HCT116 (cell line): ENCODE data around the gene LTB4R2. TPM values are rescaled to one million over a fixed set of nuclear protein-coding genes. Genes with fewer than 3 reads are reported as not detected.
"Not testable (repeated sequence)": the region's sequence is repeated elsewhere in the genome, so short reads cannot be mapped to it uniquely, and the experiment has no call there.

ENCODE experiments used
- ATAC-seq: fragments of 200-7000 bp; cut with Tn5 transposase; 2 replicates; pipeline ENCODE4 v1.9.1; 2020; ENCODE audit warnings: mild to moderate bottlenecking, moderate library complexity
- BruUV-seq: library from RNA; stranded (reverse); fragments of 400-500 nt; replicated peaks from 2 replicates; lab custom pipeline; 2021; lab: Mats Ljungman, UMichigan
- CTCF ChIA-PET: fragments of 300-600 bp; sonication (Branson Sonifier 250); formaldehyde crosslinking; loops from one replicate; lab custom pipeline; 2021; ENCODE audit warnings: antibody characterized with exemption; lab: Charles Lee
- POLR2A ChIA-PET: fragments of 300-600, 350-600 bp; sonication (Branson Sonifier 250); formaldehyde crosslinking; loops from one replicate; lab custom pipeline; 2021; ENCODE audit warnings: antibody characterized with exemption; lab: Charles Lee
- RAD21 ChIA-PET, 2 experiments: fragments of 300-600 bp; sonication (Branson Sonifier 250); formaldehyde crosslinking; loops; one replicate each; lab custom pipeline; 2023; ENCODE audit warnings: low total read pairs in 2 of 2; ENCODE audit not compliant: uncharacterized antibody in 2 of 2, unreplicated experiment in 2 of 2, low non-redundant PET in 1 of 2; lab: Charles Lee
- DNase-seq: peaks from one replicate; pipeline ENCODE4 v3.0.0-alpha.2; 2010; ENCODE audit warnings: low read depth, low spot score
- H2AFZ ChIP-seq: fragments of 200-600 bp; shearing (Covaris generic), sonication (generic); 2 replicates; pipeline ENCODE4 v1.6.1; 2017; ENCODE audit warnings: low read depth, mixed run types, mixed read lengths, antibody characterized with exemption, low read length; ENCODE audit not compliant: poor library complexity, severe bottlenecking
- H3K27ac ChIP-seq: 2 replicates; pipeline ENCODE4 v1.5.1; 2012; ENCODE audit warnings: low read depth, low read length
- H3K27me3 ChIP-seq: fragments of 200-600 bp; sonication (generic); 2 replicates; pipeline ENCODE4 v1.6.1; 2016; ENCODE audit warnings: mixed run types, low read length, mixed read lengths; ENCODE audit not compliant: insufficient read depth
- H3K36me3 ChIP-seq, 2 experiments: fragments of 200-500 bp in 1 of 2; fragments of 200-600 bp in 1 of 2; sonication (Bioruptor generic) in 1 of 2; sonication (generic) in 1 of 2; 2 replicates each; pipeline versions ENCODE4 v1.5.1 to v1.6.1; 2014 to 2016; ENCODE audit warnings: low read length in 2 of 2, inconsistent platforms in 1 of 2, mixed read lengths in 1 of 2, mixed run types in 1 of 2; ENCODE audit not compliant: insufficient read depth in 2 of 2, control insufficient read depth in 1 of 2
- H3K4me1 ChIP-seq, 2 experiments: fragments of 200-600 bp in 1 of 2; sonication (generic) in 1 of 2; 2 replicates each; pipeline versions ENCODE4 v1.5.1 to v1.6.1; 2012 to 2017; ENCODE audit warnings: low read length in 2 of 2, inconsistent platforms in 1 of 2, mild to moderate bottlenecking in 1 of 2, mixed read lengths in 1 of 2, mixed run types in 1 of 2, moderate library complexity in 1 of 2; ENCODE audit not compliant: insufficient read depth in 2 of 2, control insufficient read depth in 1 of 2
- H3K4me2 ChIP-seq: fragments of 200-600 bp; sonication (generic); 2 replicates; pipeline ENCODE4 v1.6.1; 2017; ENCODE audit warnings: mixed run types, low read length, mixed read lengths
- H3K4me3 ChIP-seq, 2 experiments: fragments of 200-600 bp in 1 of 2; sonication (generic) in 1 of 2; replicated peaks in 1 of 2; 2 replicates each; pipeline ENCODE4 v1.5.1; 2011 to 2016; ENCODE audit warnings: low read length in 2 of 2, control low read depth in 1 of 2, low read depth in 1 of 2, mild to moderate bottlenecking in 1 of 2, mixed read lengths in 1 of 2, mixed run types in 1 of 2
- H3K79me2 ChIP-seq: fragments of 200-600 bp; sonication (generic); 2 replicates; pipeline ENCODE4 v1.6.1; 2017; ENCODE audit warnings: mild to moderate bottlenecking, mixed run types, low read length, moderate library complexity, mixed read lengths; ENCODE audit not compliant: insufficient read depth
- H3K9ac ChIP-seq: fragments of 200-600 bp; sonication (generic); 2 replicates; pipeline ENCODE4 v1.6.1; 2016; ENCODE audit warnings: low read length, mixed read lengths
- H3K9me2 ChIP-seq: fragments of 200-600 bp; sonication (generic), shearing (Covaris generic); 2 replicates; pipeline ENCODE4 v1.6.1; 2017; ENCODE audit warnings: mixed run types, mild to moderate bottlenecking, moderate library complexity; ENCODE audit not compliant: insufficient read depth
- H3K9me3 ChIP-seq, 2 experiments: fragments of 200-500 bp in 1 of 2; fragments of 200-600 bp in 1 of 2; sonication (Bioruptor generic) in 1 of 2; sonication (generic) in 1 of 2; 2 replicates each; pipeline ENCODE4 v1.6.1; 2014 to 2017; ENCODE audit warnings: low read length in 2 of 2, mixed read lengths in 2 of 2, inconsistent platforms in 1 of 2, low read depth in 1 of 2, mild to moderate bottlenecking in 1 of 2, mixed run types in 1 of 2, moderate library complexity in 1 of 2; ENCODE audit not compliant: control insufficient read depth in 1 of 2, insufficient read depth in 1 of 2
- H4K20me1 ChIP-seq: fragments of 200-600 bp; sonication (generic), shearing (Covaris generic); 2 replicates; pipeline ENCODE4 v1.6.1; 2017; ENCODE audit warnings: mixed run types, mild to moderate bottlenecking, moderate library complexity; ENCODE audit not compliant: insufficient read depth
- CTCF ChIP-seq, 3 experiments: fragments of 200-600 bp in 1 of 3; sonication (generic) in 1 of 3; IDR thresholded peaks in 2 of 3; conservative IDR thresholded peaks in 1 of 3; 2 replicates each; pipeline ENCODE4 v1.5.1; 2012 to 2017; ENCODE audit warnings: low read depth in 2 of 3, low read length in 2 of 3, antibody characterized with exemption in 1 of 3, borderline replicate concordance in 1 of 3, control low read depth in 1 of 3, mild to moderate bottlenecking in 1 of 3, mixed read lengths in 1 of 3, mixed run types in 1 of 3, moderate library complexity in 1 of 3; ENCODE audit not compliant: insufficient read depth in 1 of 3
- EGR1 ChIP-seq: IDR thresholded peaks from 2 replicates; pipeline ENCODE4 v1.6.1; 2012; ENCODE audit warnings: low read depth
- RAD21 ChIP-seq: IDR thresholded peaks from 2 replicates; pipeline ENCODE4 v1.6.1; 2012; ENCODE audit warnings: low read depth, mild to moderate bottlenecking
- intact Hi-C: fragments of 100-400 bp; cut with micrococcal nuclease; formaldehyde crosslinking; loops from 2 replicates; pipeline ENCODE4 v1.10.0; 2022
- total RNA-seq: library from RNA; stranded (reverse); gene quantifications from one replicate; pipeline ENCODE4 v1.2.1, GENCODE V29; 2021; ENCODE audit not compliant: unreplicated experiment

The LTB4R2 gene
- total RNA-seq, 1 experiment from 2014 or later: 15.4 TPM

- ChIA-PET RAD21 (interaction anchor here (0.6 to 1.2 kb wide), 2 partner anchors 104 to 270 kb away, joined by 3 read pairs; no protein-coding TSS in a partner anchor), CTCF (interaction anchor here (0.7 to 4.3 kb wide), 4 partner anchors 20 to 114 kb away, joined by 4 to 28 read pairs (median 11); no protein-coding TSS in a partner anchor)
- H3K9ac ChIP-seq, H3K27me3 ChIP-seq, intact Hi-C loops, H2AFZ ChIP-seq, DNase-seq, H3K36me3 ChIP-seq, H3K4me2 ChIP-seq, H3K9me2 ChIP-seq, H3K4me3 ChIP-seq, ATAC-seq, BruUV-seq, POLR2A ChIA-PET, H3K9me3 ChIP-seq, H3K4me1 ChIP-seq, H3K79me2 ChIP-seq, H3K27ac ChIP-seq, H4K20me1 ChIP-seq: not testable (repeated sequence)
- TF ChIP-seq CTCF (IDR thresholded peaks at IDR 0.05 in 2 of 3, conservative IDR thresholded peaks at IDR 0.05 in 1 of 3; ENCODE audit: borderline replicate concordance in 1 of 3, insufficient read depth in 1 of 3, low read depth in 2 of 3, low read length in 2 of 3) (peak; percentile 37 to 39 (median 38); a peak in 5 of 6 replicates), RAD21 (peak; percentile 57)
Observed at GRCh38 chr14:24327914-24328313, 18.0 kb downstream of the LTB4R2 start.

GRCh38 chr14:24329073-24329663 lies 19.2 kb downstream of the LTB4R2 start:
- TF ChIP-seq EGR1: no peak
- TF ChIP-seq, all 23 proteins: peak for 0
- intact Hi-C loops: no loop called here
- no peaks in the 10 kb centered on the region for H3K9me2 ChIP-seq
- H3K9ac ChIP-seq: no peak overlapping the region
- no TSS peak for BruUV-seq
- ATAC-seq (no peak), DNase-seq (no peak)
- ChIA-PET RAD21 (interaction anchor here in 1 of 2 experiments (0.8 kb wide), 1 partner anchor 103 kb away, joined by 3 read pairs; no protein-coding TSS in a partner anchor), CTCF (interaction anchor here (1.4 to 2.9 kb wide), 2 partner anchors 102 to 107 kb away, joined by 9 to 17 read pairs; no protein-coding TSS in a partner anchor), POLR2A (interaction anchor here (1.1 kb wide), 1 partner anchor 103 kb away, joined by 4 read pairs; no protein-coding TSS in a partner anchor)
- H2AFZ ChIP-seq: no peak overlapping the region
- no peaks in the 10 kb centered on the region for H3K36me3 ChIP-seq
- H4K20me1 ChIP-seq: no peaks in the 10 kb centered on the region
- H3K9me3 ChIP-seq: no peaks in the 10 kb centered on the region
- H3K4me1 ChIP-seq: peaks cover 4 to 10% of the 10 kb centered on the region in 2 experiments
- no peaks in the 10 kb centered on the region for H3K27me3 ChIP-seq
- no peak overlapping the region for H3K4me2 ChIP-seq
- H3K79me2 ChIP-seq: no peaks in the 10 kb centered on the region
- H3K4me3 ChIP-seq: no peak overlapping the region
- no peak overlapping the region for H3K27ac ChIP-seq
